Measurements from ENCODE around the gene LZTS3.

DNA sequence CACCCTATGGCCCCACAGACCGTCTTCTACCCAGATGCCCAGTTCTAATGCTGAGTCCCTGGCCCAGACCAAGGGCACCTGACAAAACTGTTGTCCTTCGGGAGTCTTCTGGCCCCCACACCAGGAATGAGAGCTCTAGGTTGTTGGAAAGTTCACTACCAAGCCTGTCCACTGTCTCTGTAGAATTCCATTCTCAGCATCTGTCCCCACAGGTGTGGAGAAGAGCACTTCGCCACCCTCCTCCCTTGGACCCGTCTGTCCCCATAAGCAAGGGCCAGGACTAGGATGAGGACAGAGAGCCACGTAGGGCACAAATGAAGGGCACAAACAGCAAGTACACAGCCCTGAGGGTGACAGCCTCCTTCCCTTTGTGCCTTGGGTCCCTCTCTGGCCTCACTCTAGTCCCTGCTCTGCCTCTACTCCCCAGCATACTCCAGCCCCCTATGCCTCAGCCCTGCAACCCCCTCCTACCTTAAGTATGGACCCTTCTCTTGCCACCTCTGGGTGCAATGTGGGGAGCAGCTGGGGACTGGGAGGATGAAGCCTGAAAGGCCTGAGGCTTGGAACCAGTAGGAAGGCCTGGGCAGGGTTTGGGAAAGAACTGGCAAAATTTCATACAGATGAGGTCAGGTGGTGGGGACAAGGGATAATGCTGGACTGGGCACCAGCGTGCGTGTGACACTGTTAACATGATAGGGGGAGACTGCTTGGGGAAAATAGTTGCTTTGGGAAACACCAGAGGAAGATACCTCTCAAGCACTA is 4.3 kb downstream of the LZTS3 start:
- TF ChIP-seq POLR2A (IDR thresholded peaks at IDR 0.05), result no peak
- TF ChIP-seq, protein P1, sequence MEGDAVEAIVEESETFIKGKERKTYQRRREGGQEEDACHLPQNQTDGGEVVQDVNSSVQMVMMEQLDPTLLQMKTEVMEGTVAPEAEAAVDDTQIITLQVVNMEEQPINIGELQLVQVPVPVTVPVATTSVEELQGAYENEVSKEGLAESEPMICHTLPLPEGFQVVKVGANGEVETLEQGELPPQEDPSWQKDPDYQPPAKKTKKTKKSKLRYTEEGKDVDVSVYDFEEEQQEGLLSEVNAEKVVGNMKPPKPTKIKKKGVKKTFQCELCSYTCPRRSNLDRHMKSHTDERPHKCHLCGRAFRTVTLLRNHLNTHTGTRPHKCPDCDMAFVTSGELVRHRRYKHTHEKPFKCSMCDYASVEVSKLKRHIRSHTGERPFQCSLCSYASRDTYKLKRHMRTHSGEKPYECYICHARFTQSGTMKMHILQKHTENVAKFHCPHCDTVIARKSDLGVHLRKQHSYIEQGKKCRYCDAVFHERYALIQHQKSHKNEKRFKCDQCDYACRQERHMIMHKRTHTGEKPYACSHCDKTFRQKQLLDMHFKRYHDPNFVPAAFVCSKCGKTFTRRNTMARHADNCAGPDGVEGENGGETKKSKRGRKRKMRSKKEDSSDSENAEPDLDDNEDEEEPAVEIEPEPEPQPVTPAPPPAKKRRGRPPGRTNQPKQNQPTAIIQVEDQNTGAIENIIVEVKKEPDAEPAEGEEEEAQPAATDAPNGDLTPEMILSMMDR (IDR thresholded peaks at IDR 0.05), result no peak
